Osteocyte (in vitro differentiated cells): ENCODE data around the gene HSPA1L. TPM values are rescaled to one million over a fixed set of nuclear protein-coding genes. Genes with fewer than 3 reads are reported as not detected.

Experiments used
- DNase-seq: peaks from one replicate; pipeline ENCODE4 v3.0.0; 2021; ENCODE audit warnings: mixed read lengths; ENCODE audit not compliant: unreplicated experiment; ENCODE audit errors: extremely low spot score
- H3K27ac Mint-ChIP-seq: one replicate; pipeline ENCODE4 v1.8.0; 2021; ENCODE audit warnings: mild to moderate bottlenecking, mixed read lengths; ENCODE audit not compliant: unreplicated experiment
- H3K27me3 Mint-ChIP-seq: one replicate; pipeline ENCODE4 v1.8.0; 2021; ENCODE audit warnings: mixed read lengths; ENCODE audit not compliant: unreplicated experiment
- H3K36me3 Mint-ChIP-seq: one replicate; pipeline ENCODE4 v1.8.0; 2021; ENCODE audit warnings: mixed read lengths; ENCODE audit not compliant: unreplicated experiment
- H3K4me1 Mint-ChIP-seq: one replicate; pipeline ENCODE4 v1.8.0; 2021; ENCODE audit warnings: mixed read lengths; ENCODE audit not compliant: unreplicated experiment
- H3K4me3 Mint-ChIP-seq: one replicate; pipeline ENCODE4 v1.8.0; 2021; ENCODE audit warnings: mild to moderate bottlenecking, moderate library complexity, mixed read lengths; ENCODE audit not compliant: unreplicated experiment
- H3K9me3 Mint-ChIP-seq: one replicate; pipeline ENCODE4 v1.8.0; 2021; ENCODE audit warnings: mixed read lengths; ENCODE audit not compliant: unreplicated experiment
- total RNA-seq: library from RNA; stranded (reverse); gene quantifications from 2 replicates; pipeline ENCODE4 v1.2.1, GENCODE V29; 2021
- TF ChIP-seq, protein P1 (sequence below): fragments of 200-600 bp; sonication (generic); IDR thresholded peaks from 2 replicates; pipeline ENCODE4 v1.5.0; 2021; ENCODE audit warnings: antibody characterized with exemption, mild to moderate bottlenecking, moderate library complexity

Gene HSPA1L
- total RNA-seq, 1 donor from 2014 or later, result 1.7 TPM

DNA sequence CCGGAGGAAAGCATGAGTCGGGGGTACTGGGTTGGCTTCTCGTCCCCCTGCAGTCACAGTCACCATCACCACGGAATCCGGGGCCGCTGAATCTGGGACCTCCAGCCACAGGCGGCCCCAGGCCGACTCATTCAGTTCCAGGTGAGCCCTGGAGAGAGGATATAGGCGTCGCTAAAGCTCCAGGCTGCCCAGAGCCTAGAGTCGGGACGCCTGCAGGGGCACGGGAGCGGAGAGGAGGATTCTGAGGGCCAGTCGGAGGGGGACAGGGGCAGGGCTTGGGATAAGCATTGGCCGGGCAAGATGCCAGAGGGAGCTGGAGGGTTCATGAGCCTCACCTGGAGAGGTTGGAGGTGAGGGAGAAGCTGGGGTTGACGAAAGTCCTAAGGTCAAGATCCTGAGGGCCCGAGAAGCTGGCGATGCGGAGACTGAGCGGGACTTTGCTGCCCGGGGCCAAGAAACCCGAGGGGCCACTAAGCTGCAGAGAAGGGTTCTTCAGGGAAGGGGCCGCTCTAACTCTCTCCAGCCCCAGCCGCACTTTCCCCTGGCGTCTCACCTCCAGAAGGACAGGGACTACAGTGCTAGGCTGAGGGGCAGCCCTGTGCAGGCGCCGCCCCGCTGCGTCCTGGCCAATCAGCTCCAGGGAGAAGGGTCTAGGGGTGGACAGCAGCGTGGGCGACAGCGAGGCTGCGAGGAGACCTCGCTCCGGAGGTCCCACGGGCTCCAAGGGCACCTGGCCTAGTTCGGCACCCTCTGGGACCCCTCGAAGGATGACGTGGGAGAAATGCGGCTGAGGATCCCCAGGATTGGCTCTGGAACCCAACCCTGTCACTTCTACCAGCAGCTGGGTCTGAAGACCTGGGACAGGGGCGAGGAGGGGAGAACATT, 48.9 kb downstream of the HSPA1L start:
- peaks cover 6% of the 10 kb centered on the region for H3K4me1 Mint-ChIP-seq
- no peaks in the 10 kb centered on the region for H3K9me3 Mint-ChIP-seq
- H3K27ac Mint-ChIP-seq, result no peak overlapping the region
- H3K4me3 Mint-ChIP-seq, result no peak overlapping the region
- peaks cover 5% of the 10 kb centered on the region for H3K36me3 Mint-ChIP-seq
- H3K27me3 Mint-ChIP-seq, result no peaks in the 10 kb centered on the region
- TF ChIP-seq, protein P1, sequence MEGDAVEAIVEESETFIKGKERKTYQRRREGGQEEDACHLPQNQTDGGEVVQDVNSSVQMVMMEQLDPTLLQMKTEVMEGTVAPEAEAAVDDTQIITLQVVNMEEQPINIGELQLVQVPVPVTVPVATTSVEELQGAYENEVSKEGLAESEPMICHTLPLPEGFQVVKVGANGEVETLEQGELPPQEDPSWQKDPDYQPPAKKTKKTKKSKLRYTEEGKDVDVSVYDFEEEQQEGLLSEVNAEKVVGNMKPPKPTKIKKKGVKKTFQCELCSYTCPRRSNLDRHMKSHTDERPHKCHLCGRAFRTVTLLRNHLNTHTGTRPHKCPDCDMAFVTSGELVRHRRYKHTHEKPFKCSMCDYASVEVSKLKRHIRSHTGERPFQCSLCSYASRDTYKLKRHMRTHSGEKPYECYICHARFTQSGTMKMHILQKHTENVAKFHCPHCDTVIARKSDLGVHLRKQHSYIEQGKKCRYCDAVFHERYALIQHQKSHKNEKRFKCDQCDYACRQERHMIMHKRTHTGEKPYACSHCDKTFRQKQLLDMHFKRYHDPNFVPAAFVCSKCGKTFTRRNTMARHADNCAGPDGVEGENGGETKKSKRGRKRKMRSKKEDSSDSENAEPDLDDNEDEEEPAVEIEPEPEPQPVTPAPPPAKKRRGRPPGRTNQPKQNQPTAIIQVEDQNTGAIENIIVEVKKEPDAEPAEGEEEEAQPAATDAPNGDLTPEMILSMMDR, result no peak
- no peak for DNase-seq

DNA sequence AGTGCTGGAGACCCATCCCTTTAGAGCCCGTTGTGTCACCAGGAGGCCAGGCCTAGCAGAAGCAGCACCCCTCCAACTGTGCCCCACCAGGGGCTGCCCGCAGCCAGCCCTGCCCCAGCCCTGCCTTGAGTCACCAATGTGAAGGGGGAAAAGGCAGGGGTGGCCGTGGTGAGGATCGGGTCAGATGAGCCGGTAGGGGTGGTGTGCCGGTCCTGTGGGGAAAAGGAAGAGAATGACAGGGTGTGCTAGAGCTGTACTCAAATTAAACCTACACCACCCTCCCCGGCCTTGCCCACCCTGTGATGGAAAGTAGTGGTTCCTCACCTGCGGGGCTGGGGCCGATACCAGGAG, 49.5 kb downstream of the HSPA1L start:
- no peak for DNase-seq
- no peaks in the 10 kb centered on the region for H3K27me3 Mint-ChIP-seq
- H3K27ac Mint-ChIP-seq, result no peak overlapping the region
- no peaks in the 10 kb centered on the region for H3K9me3 Mint-ChIP-seq
- TF ChIP-seq, protein P1, result no peak
- H3K4me1 Mint-ChIP-seq, result peaks cover 6% of the 10 kb centered on the region
- no peak overlapping the region for H3K4me3 Mint-ChIP-seq
- H3K36me3 Mint-ChIP-seq, result peaks cover 7% of the 10 kb centered on the region

DNA sequence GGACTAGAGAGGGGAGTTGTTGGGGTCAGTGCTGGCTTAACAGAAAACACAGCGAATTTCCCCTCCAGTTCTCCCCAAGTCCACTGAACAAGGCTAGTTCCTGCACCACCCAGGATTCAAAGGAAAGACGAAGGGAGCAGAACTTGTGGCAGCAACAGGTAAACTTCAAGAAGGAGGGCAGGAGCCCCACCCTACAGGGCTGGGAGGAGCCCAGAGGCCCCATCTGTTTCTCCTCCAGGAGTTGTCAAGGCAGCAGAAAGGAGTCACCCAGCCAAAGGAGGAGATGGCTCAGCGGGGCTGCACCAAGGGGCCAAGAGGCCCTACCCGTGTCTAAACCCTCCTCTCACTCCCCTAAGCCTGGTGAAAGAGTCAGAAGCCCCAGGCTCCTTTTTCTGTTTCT, 50.9 kb downstream of the HSPA1L start:
- TF ChIP-seq, protein P1, result no peak
- Mint-ChIP-seq H3K9me3 (no peaks in the 10 kb centered on the region), H3K4me1 (peaks cover 6% of the 10 kb centered on the region), H3K27ac (no peak overlapping the region), H3K4me3 (no peak overlapping the region), H3K36me3 (peaks cover 13% of the 10 kb centered on the region), H3K27me3 (no peaks in the 10 kb centered on the region)
- no peak for DNase-seq

DNA sequence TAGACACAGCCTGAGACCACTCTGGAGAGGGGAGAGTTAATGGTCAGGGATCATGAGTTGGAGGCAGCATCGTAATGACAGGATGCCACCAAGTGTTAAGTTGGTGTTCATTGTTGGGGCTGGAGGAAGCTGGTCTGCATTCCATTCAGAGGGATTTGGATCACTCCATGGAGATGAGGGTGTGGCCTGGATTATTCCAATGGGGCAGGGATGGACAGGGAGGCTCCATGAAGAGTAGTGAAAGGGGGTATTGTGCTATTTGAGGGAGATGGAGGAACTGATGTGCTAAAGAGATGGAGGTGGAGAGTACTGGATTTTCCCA, 51.5 kb downstream of the HSPA1L start:
- Mint-ChIP-seq H3K27ac (peak overlapping the region; percentile 2), H3K36me3 (peaks cover 13% of the 10 kb centered on the region), H3K27me3 (no peaks in the 10 kb centered on the region), H3K9me3 (no peaks in the 10 kb centered on the region), H3K4me3 (no peak overlapping the region), H3K4me1 (peaks cover 6% of the 10 kb centered on the region)
- DNase-seq, result no peak
- TF ChIP-seq, protein P1, result no peak

DNA sequence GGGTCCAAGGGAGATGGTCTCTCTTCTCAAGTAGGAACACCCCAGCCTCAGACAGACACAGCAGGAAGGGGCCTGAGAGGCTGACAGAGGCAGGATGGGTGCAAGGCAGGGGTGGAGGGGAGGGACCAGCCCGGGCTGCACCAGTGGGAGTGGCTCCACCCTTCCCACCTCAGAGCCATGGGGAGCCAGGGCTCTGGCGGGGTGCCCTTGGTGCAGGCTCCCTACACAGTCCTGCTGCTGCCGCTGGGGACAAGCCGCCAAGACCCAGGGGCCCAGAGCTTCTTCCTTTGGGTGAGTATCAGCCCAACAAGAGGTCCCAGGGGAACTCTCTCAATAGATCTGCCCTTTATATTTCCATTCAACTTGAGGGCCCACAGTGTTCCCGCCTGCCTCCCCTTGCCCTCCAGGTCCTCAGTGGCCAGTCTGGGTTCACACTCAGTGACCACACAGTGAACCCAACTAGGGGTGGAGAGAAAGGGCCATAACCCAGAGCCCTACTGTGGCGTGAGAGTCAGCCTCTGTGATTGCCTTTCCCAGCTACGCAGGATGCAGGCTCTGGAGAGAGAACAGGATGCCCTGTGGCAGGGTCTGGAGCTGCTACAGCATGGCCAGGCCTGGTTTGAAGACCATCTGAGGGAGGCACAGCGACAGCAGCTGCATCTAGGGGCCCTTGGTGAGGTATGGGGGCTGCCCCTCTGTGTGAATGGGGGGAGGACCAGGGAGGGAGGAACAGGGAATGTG, 52.0 kb downstream of the HSPA1L start:
- no peak for DNase-seq
- H3K9me3 Mint-ChIP-seq, result no peaks in the 10 kb centered on the region
- H3K4me3 Mint-ChIP-seq, result no peak overlapping the region
- H3K4me1 Mint-ChIP-seq, result peaks cover 6% of the 10 kb centered on the region
- no peaks in the 10 kb centered on the region for H3K27me3 Mint-ChIP-seq
- TF ChIP-seq, protein P1, result no peak
- H3K27ac Mint-ChIP-seq, result peak overlapping the region; percentile 2
- peaks cover 13% of the 10 kb centered on the region for H3K36me3 Mint-ChIP-seq
